H9 (cell line): ENCODE data around the gene MTA1. TPM values are rescaled to one million over a fixed set of nuclear protein-coding genes. Genes with fewer than 3 reads are reported as not detected.

ENCODE experiments used
- DNase-seq: peaks from one replicate; pipeline ENCODE4 v3.0.0-alpha.2; 2017
- H2AFZ ChIP-seq: one replicate; pipeline ENCODE4 v1.6.1; 2013; ENCODE audit warnings: mild to moderate bottlenecking, low read length, control low read depth, moderate library complexity
- H2AK5ac ChIP-seq: 2 replicates; pipeline ENCODE4 v1.6.1; 2013; ENCODE audit warnings: low read length, control low read depth, mixed read lengths; ENCODE audit not compliant: insufficient read length
- H2BK120ac ChIP-seq: one replicate; pipeline ENCODE4 v1.6.1; 2013; ENCODE audit warnings: low read depth, mild to moderate bottlenecking, low read length, control low read depth, inconsistent platforms; ENCODE audit not compliant: poor library complexity, severe bottlenecking
- H2BK12ac ChIP-seq: 2 replicates; pipeline ENCODE4 v1.6.1; 2013; ENCODE audit warnings: low read length, control low read depth, mixed read lengths, low read depth; ENCODE audit not compliant: insufficient read length
- H2BK15ac ChIP-seq: 2 replicates; pipeline ENCODE4 v1.6.1; 2013; ENCODE audit warnings: low read depth, low read length, control low read depth
- H2BK20ac ChIP-seq: one replicate; pipeline ENCODE4 v1.6.1; 2013; ENCODE audit warnings: low read depth, mild to moderate bottlenecking, low read length, control low read depth, inconsistent platforms; ENCODE audit not compliant: poor library complexity, severe bottlenecking
- H2BK5ac ChIP-seq: 2 replicates; pipeline ENCODE4 v1.6.1; 2013; ENCODE audit warnings: low read length, control low read depth, mixed read lengths; ENCODE audit not compliant: insufficient read length
- H3K14ac ChIP-seq: 2 replicates; pipeline ENCODE4 v1.6.1; 2013; ENCODE audit warnings: low read length, control low read depth; ENCODE audit not compliant: insufficient read depth
- H3K18ac ChIP-seq: 2 replicates; pipeline ENCODE4 v1.6.1; 2013; ENCODE audit warnings: low read depth, mild to moderate bottlenecking, mixed read lengths, low read length, control low read depth; ENCODE audit not compliant: insufficient read length
- H3K23ac ChIP-seq: 2 replicates; pipeline ENCODE4 v1.6.1; 2013; ENCODE audit warnings: low read length, control low read depth, mixed read lengths, low read depth; ENCODE audit not compliant: insufficient read length
- H3K23me2 ChIP-seq: 2 replicates; pipeline ENCODE4 v1.6.1; 2013; ENCODE audit warnings: low read depth, mild to moderate bottlenecking, mixed read lengths, low read length, control low read depth; ENCODE audit not compliant: insufficient read length, poor library complexity, severe bottlenecking
- H3K27ac ChIP-seq: 2 replicates; pipeline ENCODE4 v1.5.1; 2013; ENCODE audit warnings: low read length, control low read depth, mixed read lengths, low read depth; ENCODE audit not compliant: insufficient read length
- H3K27me3 ChIP-seq: 2 replicates; pipeline ENCODE4 v1.6.1; 2013; ENCODE audit warnings: low read length, control low read depth, inconsistent platforms; ENCODE audit not compliant: insufficient read depth
- H3K4ac ChIP-seq: 2 replicates; pipeline ENCODE4 v1.6.1; 2013; ENCODE audit warnings: low read depth, mild to moderate bottlenecking, control low read depth, inconsistent platforms, low read length, moderate library complexity
- H3K4me1 ChIP-seq: 2 replicates; pipeline ENCODE4 v1.6.1; 2013; ENCODE audit warnings: low read length, control low read depth, inconsistent platforms; ENCODE audit not compliant: insufficient read depth
- H3K4me2 ChIP-seq: 2 replicates; pipeline ENCODE4 v1.6.1; 2013; ENCODE audit warnings: low read length, control low read depth, mixed read lengths; ENCODE audit not compliant: insufficient read length, insufficient read depth
- H3K56ac ChIP-seq: 2 replicates; pipeline ENCODE4 v1.6.1; 2013; ENCODE audit warnings: low read depth, mild to moderate bottlenecking, mixed read lengths, low read length, control low read depth; ENCODE audit not compliant: insufficient read length
- H3K79me1 ChIP-seq: 2 replicates; pipeline ENCODE4 v1.6.1; 2013; ENCODE audit warnings: low read depth, mild to moderate bottlenecking, moderate library complexity, low read length, control low read depth, inconsistent platforms; ENCODE audit not compliant: insufficient read depth, poor library complexity, severe bottlenecking
- H3K79me2 ChIP-seq: 2 replicates; pipeline ENCODE4 v1.6.1; 2013; ENCODE audit warnings: low read length, control low read depth, inconsistent platforms; ENCODE audit not compliant: insufficient read depth
- H3K9ac ChIP-seq: 2 replicates; pipeline ENCODE4 v1.6.1; 2013; ENCODE audit warnings: low read length, control low read depth, mixed read lengths; ENCODE audit not compliant: insufficient read length; ENCODE audit errors: extremely low read depth
- H3K9me3 ChIP-seq: one replicate; pipeline ENCODE4 v1.6.1; 2013; ENCODE audit warnings: low read depth, low read length, inconsistent platforms; ENCODE audit not compliant: control insufficient read depth
- H3T11ph ChIP-seq: one replicate; pipeline ENCODE4 v1.6.1; 2013; ENCODE audit warnings: mild to moderate bottlenecking, low read length, control low read depth, inconsistent platforms
- H4K20me1 ChIP-seq: one replicate; pipeline ENCODE4 v1.6.1; 2013; ENCODE audit not compliant: control insufficient read depth, insufficient read length, insufficient read depth
- H4K5ac ChIP-seq: 2 replicates; pipeline ENCODE4 v1.6.1; 2013; ENCODE audit warnings: low read depth, mild to moderate bottlenecking, mixed read lengths, low read length, control low read depth; ENCODE audit not compliant: insufficient read length
- H4K8ac ChIP-seq: replicated peaks from 2 replicates; pipeline ENCODE4 v1.6.1; 2013; ENCODE audit warnings: low read length, control low read depth, mixed read lengths, low read depth; ENCODE audit not compliant: insufficient read length
- H4K91ac ChIP-seq: 2 replicates; pipeline ENCODE4 v1.6.1; 2013; ENCODE audit warnings: low read depth, mild to moderate bottlenecking, moderate library complexity, mixed read lengths, low read length, control low read depth; ENCODE audit not compliant: insufficient read length
- H3K27ac Mint-ChIP-seq, 3 experiments: 2 replicates in 2 of 3; 3 replicates in 1 of 3; pipeline ENCODE4 v1.8.0; 2020 to 2021; ENCODE audit warnings: mixed read lengths in 3 of 3, mild to moderate bottlenecking in 1 of 3, moderate library complexity in 1 of 3
- H3K27me3 Mint-ChIP-seq: 2 replicates; pipeline ENCODE4 v1.8.0; 2021; ENCODE audit warnings: low read depth, mild to moderate bottlenecking, moderate library complexity, mixed read lengths
- H3K36me3 Mint-ChIP-seq, 3 experiments: 2 replicates in 2 of 3; 3 replicates in 1 of 3; pipeline ENCODE4 v1.8.0; 2020 to 2021; ENCODE audit warnings: low read depth in 3 of 3, mixed read lengths in 3 of 3; ENCODE audit not compliant: insufficient read depth in 1 of 3
- H3K4me1 Mint-ChIP-seq, 2 experiments: 2 replicates each; pipeline ENCODE4 v1.8.0; 2020; ENCODE audit warnings: mixed read lengths in 2 of 2
- H3K4me3 Mint-ChIP-seq, 2 experiments: 2 replicates in 1 of 2; 3 replicates in 1 of 2; pipeline ENCODE4 v1.8.0; 2020 to 2021; ENCODE audit warnings: mild to moderate bottlenecking in 2 of 2, mixed read lengths in 2 of 2, moderate library complexity in 1 of 2
- H3K9me3 Mint-ChIP-seq, 2 experiments: 2 replicates in 1 of 2; 3 replicates in 1 of 2; pipeline ENCODE4 v1.8.0; 2020; ENCODE audit warnings: mild to moderate bottlenecking in 2 of 2, mixed read lengths in 2 of 2, moderate library complexity in 1 of 2
- CTCF ChIP-seq: fragments of 200-600 bp; sonication (generic); conservative IDR thresholded peaks from 3 replicates; pipeline ENCODE4 v1.8.0; 2021; ENCODE audit warnings: antibody characterized with exemption, mild to moderate bottlenecking
- WGBS: extraction: QIAGEN DNeasy Blood & Tissue Kit; methylation state at CpG from one replicate; pipeline ENCODE4 v1.1.7; 2013; ENCODE audit warnings: missing lambda C conversion rate, low lambda C conversion rate, mixed read lengths; ENCODE audit not compliant: insufficient read length; ENCODE audit errors: extremely low coverage; 5-methylcytosine and 5-hydroxymethylcytosine counted together
- total RNA-seq: library from RNA; stranded (reverse); gene quantifications from 2 replicates; pipeline ENCODE4 v1.2.1, GENCODE V29; 2021

MTA1 gene
- total RNA-seq, 1 experiment from 2014 or later: 230 TPM

- no peak overlapping the region for H4K5ac ChIP-seq
- H3K4me1 ChIP-seq: no peaks in the 10 kb centered on the region
- peak overlapping the region; percentile 82 to 95 (median 94); a peak in 6 of 7 replicates for H3K27ac Mint-ChIP-seq
- no peak for DNase-seq
- H4K91ac ChIP-seq: no peak overlapping the region
- TF ChIP-seq CTCF: no peak
- peak overlapping the region; percentile 60 for H3K4me2 ChIP-seq
- H4K20me1 ChIP-seq: no peaks in the 10 kb centered on the region
- no peak overlapping the region for H3K56ac ChIP-seq
- H3K23me2 ChIP-seq: peaks cover 20% of the 10 kb centered on the region
- peak overlapping the region; percentile 53 for H3K9ac ChIP-seq
- no peak overlapping the region for H2AK5ac ChIP-seq
- no peak overlapping the region for H3K18ac ChIP-seq
- H2BK15ac ChIP-seq: no peak overlapping the region
- H3K79me2 ChIP-seq: peaks cover 41% of the 10 kb centered on the region; the same call in 1 of the 2 replicates
- peaks cover 13 to 40% (median 27%) of the 10 kb centered on the region in 3 experiments for H3K36me3 Mint-ChIP-seq
- H3K27me3 Mint-ChIP-seq: peaks cover 18% of the 10 kb centered on the region
- no peak overlapping the region for H3K27ac ChIP-seq
- peak overlapping the region; percentile 88 to 94 for H3K4me3 Mint-ChIP-seq
- H3K4me1 Mint-ChIP-seq: peaks cover 18 to 32% of the 10 kb centered on the region in 2 experiments
- peak overlapping the region; percentile 89 for H3K14ac ChIP-seq
- no peaks in the 10 kb centered on the region for H3K27me3 ChIP-seq
- no peak overlapping the region for H2BK5ac ChIP-seq
- no peak overlapping the region for H3K4ac ChIP-seq
- no peak overlapping the region for H4K8ac ChIP-seq
- H3K79me1 ChIP-seq: peaks cover 15% of the 10 kb centered on the region
- H3K9me3 ChIP-seq: no peaks in the 10 kb centered on the region
- no peak overlapping the region for H3K23ac ChIP-seq
- no peak overlapping the region for H2BK20ac ChIP-seq
- no peak overlapping the region for H2BK120ac ChIP-seq
- H3T11ph ChIP-seq: no peak overlapping the region
- no peak overlapping the region for H2BK12ac ChIP-seq
- H3K9me3 Mint-ChIP-seq: no peaks in the 10 kb centered on the region
- H2AFZ ChIP-seq: no peak overlapping the region
- WGBS: no CpG with 5 or more reads among the region's 67 CpGs
Measured at GRCh38 chr14:105420101-105420973, 710 bp downstream of the MTA1 start.
